GM12892 (cell line): ENCODE data around the gene FGF8.

ENCODE experiments used
- POLR2A ChIP-seq: IDR thresholded peaks from 2 replicates; pipeline ENCODE4 v1.6.1; 2011; ENCODE audit warnings: low read depth, low read length, control low read depth
- POLR2AphosphoS5 ChIP-seq: IDR thresholded peaks from 2 replicates; pipeline ENCODE4 v1.6.1; 2011; ENCODE audit warnings: low read depth, low read length, control low read depth
- TAF1 ChIP-seq: IDR thresholded peaks from 2 replicates; pipeline ENCODE4 v1.6.1; 2011; ENCODE audit warnings: low read depth, mild to moderate bottlenecking, control low read depth, low read length, borderline replicate concordance

- TF ChIP-seq POLR2A (no peak), POLR2AphosphoS5 (no peak), TAF1 (no peak)
Observed at GRCh38 chr10:101824736-101825135, 48.8 kb upstream of the FGF8 start.
